Measurements from ENCODE around the gene RANBP6. TPM values are rescaled to one million over a fixed set of nuclear protein-coding genes. Genes with fewer than 3 reads are reported as not detected.
A peak's percentile ranks its signal among the peaks of the same experiment; 100 is the strongest.
"Not testable (repeated sequence)": the region's sequence is repeated elsewhere in the genome, so short reads cannot be mapped to it uniquely, and the experiment has no call there.

RANBP6 gene
- total and polyA plus RNA-seq, 8 donors, result 16.8 to 26.7 (median 24.7) TPM

- ATAC-seq, result no peak
- H3K27ac ChIP-seq, result no peak overlapping the region
- DNase-seq, result no peak
- no peaks in the 10 kb centered on the region for H3K36me3 ChIP-seq
- intact Hi-C loops (cut with DNase I), result no loop called here
- no peaks in the 10 kb centered on the region for H3K9me3 ChIP-seq
- no peaks in the 10 kb centered on the region for H3K4me1 ChIP-seq
- peaks cover 0 to 7% of the 10 kb centered on the region in 2 donors for H3K27me3 ChIP-seq
- no peak overlapping the region for H3K4me3 ChIP-seq
- no peak for TF ChIP-seq CTCF (IDR thresholded peaks at IDR 0.05)
These were observed 14.3 kb upstream of the RANBP6 start for GRCh38 chr9:6029604-6030274.

GRCh38 chr9:6024035-6024554, 8.7 kb upstream of the RANBP6 start:
- ATAC-seq, result peak; percentile 47
- no peak overlapping the region for H3K27ac ChIP-seq
- TF ChIP-seq CTCF (IDR thresholded peaks at IDR 0.05), result peak; percentile 54 to 58

GRCh38 chr9:6016975-6017374, 1.6 kb upstream of the RANBP6 start:
- peaks cover 8 to 30% of the 10 kb centered on the region in 2 donors for H3K4me1 ChIP-seq
- intact Hi-C loops (cut with DNase I); ATAC-seq; H3K36me3 ChIP-seq; H3K27me3 ChIP-seq; DNase-seq; H3K27ac ChIP-seq; H3K9me3 ChIP-seq; H3K4me3 ChIP-seq: not testable (repeated sequence)

More at GRCh38 chr9:6024035-6024554, 8.7 kb upstream of the RANBP6 start:
- intact Hi-C loops (cut with DNase I), result no loop called here
- no peaks in the 10 kb centered on the region for H3K9me3 ChIP-seq
- no peaks in the 10 kb centered on the region for H3K4me1 ChIP-seq
- no peaks in the 10 kb centered on the region for H3K36me3 ChIP-seq
- no peak for DNase-seq
- H3K4me3 ChIP-seq, result no peak overlapping the region
- no peaks in the 10 kb centered on the region for H3K27me3 ChIP-seq

- peaks cover 8 to 38% of the 10 kb centered on the region in 2 donors for H3K4me1 ChIP-seq
- no peaks in the 10 kb centered on the region for H3K27me3 ChIP-seq
- no peak for TF ChIP-seq CTCF (IDR thresholded peaks at IDR 0.05)
- peak overlapping the region; percentile 56 to 69 for H3K4me3 ChIP-seq
- H3K9me3 ChIP-seq, result no peaks in the 10 kb centered on the region
- ATAC-seq (peak; percentile 60), DNase-seq (no peak)
- H3K36me3 ChIP-seq, result no peaks in the 10 kb centered on the region
- intact Hi-C loops (cut with DNase I), result no loop called here
- peak overlapping the region; percentile 85 for H3K27ac ChIP-seq
These were observed 654 bp downstream of the RANBP6 start for GRCh38 chr9:6014670-6015270.

- peaks cover 11 to 59% of the 10 kb centered on the region in 2 donors for H3K4me1 ChIP-seq
- intact Hi-C loops (cut with DNase I), result no loop called here
- no peak for TF ChIP-seq CTCF (IDR thresholded peaks at IDR 0.05)
These were observed 7.0 kb downstream of the RANBP6 start for GRCh38 chr9:6008169-6008979.

More at GRCh38 chr9:6008169-6008979, 7.0 kb downstream of the RANBP6 start:
- Histone ChIP-seq H3K27me3 (no peaks in the 10 kb centered on the region), H3K4me3 (peak overlapping the region; percentile 81 to 94), H3K27ac (peak overlapping the region; percentile 93), H3K36me3 (no peaks in the 10 kb centered on the region), H3K9me3 (no peaks in the 10 kb centered on the region)
- peak; percentile 93 to 99 (median 96) for DNase-seq
- peak; percentile 86 for ATAC-seq

Data from left lung (tissue), 10 donors.